HG03521 (cell line): ENCODE measurements around the gene PYGO2.
"Not testable (repeated sequence)": the region's sequence is repeated elsewhere in the genome, so short reads cannot be mapped to it uniquely, and the experiment has no call there.

Experiments used
- ATAC-seq: cut with Tn5 transposase; IDR thresholded peaks from one replicate; pipeline ENCODE4 v1.9.1; 2021; ENCODE audit warnings: mild to moderate bottlenecking, moderate library complexity; ENCODE audit not compliant: unreplicated experiment

PYGO2 gene

GRCh38 chr1:154913273-154913672, 48.3 kb downstream of the PYGO2 start:
- no peak for ATAC-seq

DNA sequence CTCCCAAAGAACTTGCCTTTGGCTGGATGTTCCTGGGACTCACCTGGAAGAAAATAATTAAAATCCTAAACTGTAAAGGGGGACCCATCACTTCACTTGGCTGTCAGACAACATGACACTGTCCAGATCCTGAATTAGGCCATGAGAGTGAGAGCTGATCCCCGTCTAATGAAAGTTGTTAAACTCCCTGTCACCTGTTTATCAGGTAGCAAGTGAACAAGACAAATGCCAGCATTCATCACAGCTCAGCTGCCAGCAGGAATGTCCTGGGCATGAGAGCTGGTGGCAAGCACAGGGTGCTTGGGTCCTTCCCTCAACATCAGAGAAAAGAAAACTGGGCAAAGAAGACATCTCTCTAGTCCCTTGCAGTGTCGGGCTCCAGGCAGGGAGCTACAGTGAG, 48.8 kb downstream of the PYGO2 start:
- no peak for ATAC-seq

DNA sequence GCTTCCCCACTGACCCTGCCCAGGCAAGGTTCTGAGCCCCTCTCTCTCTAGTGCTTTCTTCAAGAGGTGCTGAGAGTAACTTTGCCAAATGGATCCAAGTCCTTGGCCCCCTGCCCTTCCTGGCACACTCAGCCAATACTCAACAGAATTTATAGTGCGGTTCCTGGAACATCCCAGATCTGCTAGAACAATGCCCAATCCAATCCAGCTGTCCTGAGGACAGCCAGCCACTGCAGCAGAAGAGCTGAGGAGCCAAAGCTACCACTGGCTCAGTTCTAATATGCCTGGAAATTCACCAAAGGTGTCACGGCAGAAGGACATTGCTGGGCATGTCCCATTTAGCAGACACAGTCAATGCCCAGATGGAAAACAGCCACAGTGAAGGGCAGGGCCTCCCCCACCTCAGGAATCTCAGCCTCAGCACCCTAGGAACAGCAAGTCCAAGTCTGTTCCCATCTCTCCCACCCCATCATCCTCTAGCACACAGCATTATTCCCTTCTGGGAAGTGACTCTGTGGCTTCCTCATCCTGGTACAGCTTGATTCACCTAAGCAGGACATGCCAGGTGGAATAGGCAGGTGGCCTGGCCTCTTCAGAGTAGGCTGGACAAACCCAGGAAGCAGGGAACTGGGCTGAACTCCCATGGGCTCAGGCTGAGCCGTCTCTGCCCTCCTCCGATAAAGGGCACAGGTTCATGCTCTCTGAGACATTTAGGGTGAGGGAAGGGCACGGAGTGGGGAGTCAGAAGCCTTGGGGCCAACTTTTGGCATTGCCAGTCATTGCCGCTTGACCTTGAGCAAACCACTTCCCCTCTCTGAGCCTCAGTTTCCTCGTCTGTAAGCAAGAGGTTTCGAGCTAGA, 49.7 kb downstream of the PYGO2 start:
- ATAC-seq, result no peak

GRCh38 chr1:154910851-154911250, 50.7 kb downstream of the PYGO2 start:
- ATAC-seq, result no peak

GRCh38 chr1:154908937-154909336, 52.6 kb downstream of the PYGO2 start:
- ATAC-seq, result no peak

DNA sequence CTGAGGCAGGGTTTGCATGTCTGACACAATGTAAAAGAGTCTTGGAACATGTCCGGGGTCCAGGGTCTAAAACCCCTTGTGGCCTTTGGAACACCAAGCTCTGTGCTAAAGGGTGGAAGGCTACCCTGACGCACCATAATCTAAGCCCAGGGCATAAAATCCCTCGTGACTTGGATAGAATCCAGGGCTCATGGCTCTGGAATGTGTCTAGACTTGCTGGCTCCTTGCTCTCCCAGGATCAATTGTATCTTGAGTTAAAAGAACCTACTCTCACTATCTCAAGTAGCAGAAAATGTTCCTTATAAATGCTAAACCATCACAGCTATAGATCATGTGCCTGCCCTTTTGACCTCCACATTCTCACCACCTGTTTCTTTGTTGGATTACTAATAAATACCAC, 53.5 kb downstream of the PYGO2 start:
- not testable (repeated sequence) for ATAC-seq
